ENCODE data around the gene SOCS4.
"Not testable (repeated sequence)": the region's sequence is repeated elsewhere in the genome, so short reads cannot be mapped to it uniquely, and the experiment has no call there.

SOCS4 gene

GRCh38 chr14:55031190-55031589 lies 4.2 kb downstream of the SOCS4 start:
- no peak for DNase-seq (ENCODE audit: low spot score)
- no peak for TF ChIP-seq CTCF (IDR thresholded peaks at IDR 0.05; ENCODE audit: extremely low read depth, insufficient read depth, missing control alignments)
- in situ Hi-C loops (cut with MboI; ENCODE audit: low pct_unique_long_range_greater_than_20kb, low sequenced_read_pairs, unreplicated experiment) = no loop called here

- DNase-seq (ENCODE audit: low spot score); in situ Hi-C loops (cut with MboI; ENCODE audit: low pct_unique_long_range_greater_than_20kb, low sequenced_read_pairs, unreplicated experiment): not testable (repeated sequence)
Measured at GRCh38 chr14:55037995-55038394, 11.0 kb downstream of the SOCS4 start.

GRCh38 chr14:55038708-55039107 lies 11.7 kb downstream of the SOCS4 start:
- no peak for DNase-seq (ENCODE audit: low spot score)
- no peak for TF ChIP-seq CTCF (IDR thresholded peaks at IDR 0.05; ENCODE audit: extremely low read depth, insufficient read depth, missing control alignments)
- in situ Hi-C loops (cut with MboI; ENCODE audit: low pct_unique_long_range_greater_than_20kb, low sequenced_read_pairs, unreplicated experiment) = no loop called here

- no peak for DNase-seq (ENCODE audit: low spot score)
- in situ Hi-C loops (cut with MboI; ENCODE audit: low pct_unique_long_range_greater_than_20kb, low sequenced_read_pairs, unreplicated experiment) = no loop called here
- no peak for TF ChIP-seq CTCF (IDR thresholded peaks at IDR 0.05; ENCODE audit: extremely low read depth, insufficient read depth, missing control alignments)
Measured at GRCh38 chr14:55043528-55043927, 16.5 kb downstream of the SOCS4 start.

- no peak for TF ChIP-seq CTCF (IDR thresholded peaks at IDR 0.05; ENCODE audit: extremely low read depth, insufficient read depth, missing control alignments)
- DNase-seq (ENCODE audit: low spot score) = no peak
Measured at GRCh38 chr14:55045087-55045486, 18.1 kb downstream of the SOCS4 start.

GRCh38 chr14:55047301-55048053 lies 20.4 kb downstream of the SOCS4 start:
- in situ Hi-C loops (cut with MboI; ENCODE audit: low pct_unique_long_range_greater_than_20kb, low sequenced_read_pairs, unreplicated experiment) = no loop called here
- no peak for TF ChIP-seq CTCF (IDR thresholded peaks at IDR 0.05; ENCODE audit: extremely low read depth, insufficient read depth, missing control alignments)
- DNase-seq (ENCODE audit: low spot score) = no peak

More at GRCh38 chr14:55045087-55045486, 18.1 kb downstream of the SOCS4 start:
- in situ Hi-C loops (cut with MboI; ENCODE audit: low pct_unique_long_range_greater_than_20kb, low sequenced_read_pairs, unreplicated experiment) = no loop called here

- no peak for TF ChIP-seq CTCF (IDR thresholded peaks at IDR 0.05; ENCODE audit: extremely low read depth, insufficient read depth, missing control alignments)
- no peak for DNase-seq (ENCODE audit: low spot score)
- in situ Hi-C loops (cut with MboI; ENCODE audit: low pct_unique_long_range_greater_than_20kb, low sequenced_read_pairs, unreplicated experiment) = no loop called here
Measured at GRCh38 chr14:55048900-55049436, 21.9 kb downstream of the SOCS4 start.

Data from GM13977 (cell line).